Bronchial epithelial cell (primary cell): Measurements from ENCODE around the gene NADK2. TPM values are rescaled to one million over a fixed set of nuclear protein-coding genes. Genes with fewer than 3 reads are reported as not detected.
"Not testable (repeated sequence)": the region's sequence is repeated elsewhere in the genome, so short reads cannot be mapped to it uniquely, and the experiment has no call there.

Experiments
- DNase-seq: peaks from one replicate; pipeline ENCODE4 v3.0.0-alpha.2; 2010; ENCODE audit warnings: low read depth
- FAIRE-seq: peaks from 2 replicates; lab custom pipeline; 2011; peaks lifted over from hg19 to GRCh38; lab: Jason Lieb, UNC
- H3K27me3 ChIP-seq: 2 replicates; pipeline ENCODE4 v1.5.1; 2011; ENCODE audit warnings: low read length; ENCODE audit not compliant: control insufficient read depth, insufficient read depth
- H3K36me3 ChIP-seq: 2 replicates; pipeline ENCODE4 v1.5.1; 2011; ENCODE audit warnings: low read length; ENCODE audit not compliant: control insufficient read depth, insufficient read depth
- H3K4me3 ChIP-seq: 2 replicates; pipeline ENCODE4 v1.5.1; 2011; ENCODE audit warnings: mild to moderate bottlenecking, low read depth, low read length, control low read depth
- total RNA-seq: library from RNA; depleted of rRNA; stranded (reverse); fragments of >200 nt; gene quantifications from 2 replicates; pipeline ENCODE4 v1.2.1, GENCODE V29; 2014
- TF ChIP-seq, protein P1 (sequence below): IDR thresholded peaks from 2 replicates; pipeline ENCODE4 v1.5.1; 2011; ENCODE audit warnings: mild to moderate bottlenecking, moderate library complexity, low read length, control low read depth, inconsistent platforms; ENCODE audit not compliant: insufficient read depth, severe bottlenecking

The NADK2 gene, protein sequence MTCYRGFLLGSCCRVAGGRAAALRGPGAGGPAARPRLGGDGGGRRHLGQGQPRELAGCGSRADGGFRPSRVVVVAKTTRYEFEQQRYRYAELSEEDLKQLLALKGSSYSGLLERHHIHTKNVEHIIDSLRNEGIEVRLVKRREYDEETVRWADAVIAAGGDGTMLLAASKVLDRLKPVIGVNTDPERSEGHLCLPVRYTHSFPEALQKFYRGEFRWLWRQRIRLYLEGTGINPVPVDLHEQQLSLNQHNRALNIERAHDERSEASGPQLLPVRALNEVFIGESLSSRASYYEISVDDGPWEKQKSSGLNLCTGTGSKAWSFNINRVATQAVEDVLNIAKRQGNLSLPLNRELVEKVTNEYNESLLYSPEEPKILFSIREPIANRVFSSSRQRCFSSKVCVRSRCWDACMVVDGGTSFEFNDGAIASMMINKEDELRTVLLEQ
- 27.6 and 33.9 TPM in 2 replicates for total RNA-seq

DNA sequence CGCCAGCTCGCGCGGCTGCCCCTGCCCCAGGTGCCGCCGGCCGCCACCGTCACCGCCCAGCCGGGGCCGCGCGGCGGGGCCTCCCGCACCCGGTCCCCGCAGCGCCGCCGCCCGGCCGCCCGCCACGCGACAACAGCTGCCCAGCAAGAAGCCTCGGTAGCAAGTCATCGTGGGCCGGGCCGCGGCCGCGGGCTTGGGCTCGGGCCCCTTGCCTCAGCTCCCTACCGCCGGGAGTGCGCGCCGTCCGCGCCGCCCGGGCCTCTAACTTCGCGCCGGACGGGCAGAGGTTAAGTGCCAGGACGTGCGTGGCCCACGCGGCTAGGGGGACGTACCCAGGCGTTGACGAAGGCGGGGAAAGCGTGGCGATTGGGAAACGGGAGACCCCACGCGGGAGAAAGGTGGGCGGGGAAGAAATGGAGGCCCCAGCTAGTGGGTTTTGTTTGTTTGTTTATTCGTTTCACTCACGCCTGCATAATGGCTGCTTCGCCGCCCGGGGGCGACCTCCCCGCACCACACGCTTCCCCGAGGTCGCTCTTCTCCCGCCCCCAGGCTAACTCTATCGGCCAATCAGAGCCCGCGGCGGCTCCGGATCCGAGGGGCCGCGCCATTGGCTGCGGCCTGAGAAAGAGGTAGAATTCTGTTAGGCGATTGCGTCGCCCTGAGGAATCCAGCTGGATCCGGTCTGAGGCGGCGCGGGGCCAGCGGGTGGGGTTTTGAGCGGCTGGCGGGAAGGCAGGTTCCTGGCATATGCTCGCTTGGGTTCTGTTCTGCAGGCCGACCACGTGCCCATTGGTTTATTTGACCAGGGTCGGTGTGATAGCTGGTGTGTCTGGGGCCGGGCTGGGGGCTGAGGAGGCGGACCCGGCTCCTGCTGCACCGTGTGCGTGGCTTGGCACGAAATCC lies at the start of gene NADK2:
Gene NADK2 (minus strand): TSS at position 295 of the 903 bp plus-strand sequence. CDS start 127 bp downstream, at position 168.
- no peak for FAIRE-seq
- DNase-seq, result peak; percentile 83
- H3K4me3 ChIP-seq, result peak within 1 kb of the TSS; percentile 93
- TF ChIP-seq, protein P1, sequence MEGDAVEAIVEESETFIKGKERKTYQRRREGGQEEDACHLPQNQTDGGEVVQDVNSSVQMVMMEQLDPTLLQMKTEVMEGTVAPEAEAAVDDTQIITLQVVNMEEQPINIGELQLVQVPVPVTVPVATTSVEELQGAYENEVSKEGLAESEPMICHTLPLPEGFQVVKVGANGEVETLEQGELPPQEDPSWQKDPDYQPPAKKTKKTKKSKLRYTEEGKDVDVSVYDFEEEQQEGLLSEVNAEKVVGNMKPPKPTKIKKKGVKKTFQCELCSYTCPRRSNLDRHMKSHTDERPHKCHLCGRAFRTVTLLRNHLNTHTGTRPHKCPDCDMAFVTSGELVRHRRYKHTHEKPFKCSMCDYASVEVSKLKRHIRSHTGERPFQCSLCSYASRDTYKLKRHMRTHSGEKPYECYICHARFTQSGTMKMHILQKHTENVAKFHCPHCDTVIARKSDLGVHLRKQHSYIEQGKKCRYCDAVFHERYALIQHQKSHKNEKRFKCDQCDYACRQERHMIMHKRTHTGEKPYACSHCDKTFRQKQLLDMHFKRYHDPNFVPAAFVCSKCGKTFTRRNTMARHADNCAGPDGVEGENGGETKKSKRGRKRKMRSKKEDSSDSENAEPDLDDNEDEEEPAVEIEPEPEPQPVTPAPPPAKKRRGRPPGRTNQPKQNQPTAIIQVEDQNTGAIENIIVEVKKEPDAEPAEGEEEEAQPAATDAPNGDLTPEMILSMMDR, result peak; percentile 71
- H3K36me3 ChIP-seq, result no peaks in the 10 kb centered on the region
- H3K27me3 ChIP-seq, result no peaks in the 10 kb centered on the region

DNA sequence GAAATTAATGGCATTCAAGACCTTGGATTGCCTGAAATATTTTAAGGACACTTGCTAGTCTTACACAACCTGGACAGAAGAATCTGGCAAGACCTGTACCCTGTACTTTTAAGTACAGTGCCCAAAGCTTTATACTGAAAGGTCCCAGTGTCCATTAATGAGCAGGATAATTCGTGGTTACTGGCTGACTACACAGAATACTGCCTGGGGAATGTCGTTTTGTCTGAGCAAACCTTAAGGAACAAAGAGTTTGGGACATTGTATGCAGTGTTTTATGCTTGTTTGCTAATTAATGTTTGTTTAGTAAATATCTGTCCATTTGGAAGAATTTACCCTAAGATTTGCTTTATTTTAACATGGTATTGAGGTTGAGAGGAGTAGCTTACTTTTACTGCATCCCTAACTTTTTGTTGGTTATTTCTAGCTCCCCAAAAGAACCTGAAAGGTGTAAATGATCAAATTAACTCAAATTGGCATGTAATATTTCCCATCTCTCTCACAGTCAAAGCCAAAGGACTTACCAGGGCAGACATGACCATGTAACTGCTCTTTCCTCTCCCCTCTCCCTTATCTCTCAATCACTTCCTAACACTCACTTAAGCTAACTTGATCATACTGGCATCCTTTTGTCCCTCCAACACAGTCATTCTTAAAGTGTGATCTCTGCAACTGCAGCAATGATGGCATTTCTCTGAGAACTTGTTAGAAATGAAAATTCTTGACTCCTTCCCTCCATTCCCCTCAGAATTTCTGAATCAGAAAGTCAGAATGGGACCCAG lies 44.3 kb upstream of the NADK2 start:
- Histone ChIP-seq H3K4me3 (no peak overlapping the region), H3K36me3 (no peaks in the 10 kb centered on the region), H3K27me3 (no peaks in the 10 kb centered on the region)
- DNase-seq (no peak), FAIRE-seq (no peak)
- TF ChIP-seq, protein P1, result no peak

DNA sequence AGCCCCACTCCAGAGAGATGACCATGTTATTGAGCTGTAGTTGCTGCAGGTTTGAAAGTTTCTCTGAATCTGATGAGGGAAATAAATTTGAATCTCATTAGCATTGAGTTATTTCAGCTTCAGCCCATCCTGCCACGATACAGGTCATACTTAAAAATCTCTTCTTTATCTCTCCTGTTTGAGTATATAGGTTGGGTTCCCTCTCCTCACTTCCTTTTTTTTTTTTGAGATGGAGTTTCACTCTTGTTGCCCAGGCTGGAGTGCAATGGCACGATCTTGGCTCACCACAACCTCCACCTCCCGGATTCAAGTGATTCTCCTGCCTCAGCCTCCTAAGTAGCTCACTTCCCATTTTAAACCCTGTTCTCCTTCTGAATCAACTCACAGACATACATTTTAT lies 42.0 kb upstream of the NADK2 start:
- not testable (repeated sequence) for H3K27me3 ChIP-seq, H3K36me3 ChIP-seq, H3K4me3 ChIP-seq, FAIRE-seq, DNase-seq

DNA sequence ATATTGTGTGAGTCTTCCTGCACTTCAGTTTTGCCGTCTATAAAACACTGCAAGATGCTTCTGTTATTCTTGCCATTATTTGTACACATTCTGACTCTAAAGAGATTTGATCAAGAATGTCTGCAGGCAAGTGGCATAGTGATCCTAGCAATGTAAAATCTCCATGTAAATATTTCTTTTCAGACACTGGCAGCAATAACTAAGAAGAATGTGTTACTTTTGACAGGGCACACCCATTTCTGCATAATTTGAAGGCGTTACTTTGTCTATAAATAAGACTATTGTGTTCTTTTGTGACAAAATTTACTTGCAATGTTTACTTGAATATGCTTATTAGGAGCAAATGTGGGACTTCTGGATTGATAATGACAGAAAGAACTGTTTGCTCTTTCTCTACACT lies 39.9 kb upstream of the NADK2 start:
- FAIRE-seq, result no peak
- no peak overlapping the region for H3K4me3 ChIP-seq
- no peaks in the 10 kb centered on the region for H3K27me3 ChIP-seq
- DNase-seq, result no peak
- no peaks in the 10 kb centered on the region for H3K36me3 ChIP-seq
- TF ChIP-seq, protein P1, result no peak

DNA sequence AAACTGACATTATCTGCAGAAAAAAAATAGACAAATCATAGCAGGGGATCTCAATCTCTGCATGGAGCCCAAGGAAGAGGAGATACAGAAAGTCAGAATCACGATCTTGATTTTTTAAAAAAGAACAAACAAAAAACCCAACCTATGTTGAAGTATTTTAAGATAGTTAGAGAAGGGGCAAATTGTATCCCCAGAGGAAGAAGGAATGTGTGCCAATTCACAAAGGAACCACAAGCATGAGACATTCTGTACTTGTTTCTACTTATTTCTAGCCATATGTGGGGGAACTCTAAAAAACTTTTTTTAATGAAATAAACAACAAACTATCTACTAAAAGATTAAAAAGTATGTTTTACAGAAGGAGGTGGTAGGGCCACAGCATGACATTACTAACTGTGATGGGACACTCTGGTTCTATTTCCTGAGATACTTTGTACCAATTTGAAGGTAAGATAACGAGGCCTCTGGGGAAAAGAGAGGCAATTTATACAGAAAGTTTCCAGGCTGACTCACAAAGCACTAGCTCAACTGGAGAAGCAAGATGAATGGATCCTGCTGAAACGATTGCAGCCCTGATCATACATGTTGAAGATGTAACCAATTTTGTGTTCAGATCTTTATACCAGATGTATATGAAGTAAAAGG lies 37.5 kb upstream of the NADK2 start:
- FAIRE-seq (no peak), DNase-seq (peak; percentile 1)
- Histone ChIP-seq H3K4me3 (no peak overlapping the region), H3K27me3 (no peaks in the 10 kb centered on the region), H3K36me3 (no peaks in the 10 kb centered on the region)
- TF ChIP-seq, protein P1, result no peak
